Measurements from ENCODE around the gene TPSB2.
"Not testable (repeated sequence)": the region's sequence is repeated elsewhere in the genome, so short reads cannot be mapped to it uniquely, and the experiment has no call there.

The TPSB2 gene

GRCh38 chr16:1240436-1240835 lies 10.5 kb upstream of the TPSB2 start, which contains the start of gene TPSAB1:
TPSAB1 (plus strand) TSS chr16:1240705; CDS start chr16:1240939, 234 bp downstream.
- DNase-seq: not testable (repeated sequence)

DNA sequence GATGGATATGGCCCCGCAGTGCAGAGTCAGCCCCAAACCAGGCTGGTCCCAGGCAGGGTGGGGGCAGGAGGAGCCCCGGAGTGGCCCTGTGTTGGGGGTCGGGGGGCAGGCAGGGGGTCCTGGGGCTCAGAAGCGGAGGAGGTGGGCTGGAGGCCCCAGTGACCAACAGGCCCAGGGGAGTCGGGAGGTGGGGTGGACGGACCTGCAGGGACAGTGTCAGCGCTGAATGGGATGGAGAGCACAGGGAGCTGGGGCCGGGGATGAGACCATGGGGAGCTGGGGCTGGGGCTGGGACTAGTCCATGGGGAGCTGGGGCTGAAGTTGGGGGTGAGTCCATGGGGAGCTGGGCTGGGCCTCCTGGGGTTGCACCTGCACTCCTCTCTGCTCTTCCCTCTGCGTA lies 9.6 kb upstream of the TPSB2 start:
- DNase-seq: not testable (repeated sequence)

DNA sequence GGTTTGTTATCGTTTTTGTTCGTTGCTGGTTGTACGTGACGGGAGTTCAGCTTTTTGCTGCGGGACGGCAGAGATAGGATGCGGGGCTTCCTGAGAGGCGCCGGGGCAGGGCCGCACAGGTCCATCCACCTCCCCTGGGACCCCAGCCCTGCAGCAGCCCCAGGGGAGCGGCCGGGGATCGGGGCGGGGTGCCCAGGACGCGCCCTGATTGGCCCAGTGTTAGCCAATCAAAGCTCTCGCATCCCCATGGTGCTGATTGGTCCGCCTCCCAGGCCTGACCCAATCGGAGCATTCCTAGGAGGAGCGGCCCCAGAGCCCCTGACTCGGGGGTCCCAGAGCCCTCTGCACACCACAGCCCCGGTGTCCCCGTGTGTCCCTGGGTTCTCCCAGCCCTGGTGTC lies 8.9 kb upstream of the TPSB2 start:
- not testable (repeated sequence) for DNase-seq

GRCh38 chr16:1237990-1238389 lies 8.0 kb upstream of the TPSB2 start:
- DNase-seq: no peak

GRCh38 chr16:1236659-1237058 lies 6.7 kb upstream of the TPSB2 start:
- not testable (repeated sequence) for DNase-seq

DNA sequence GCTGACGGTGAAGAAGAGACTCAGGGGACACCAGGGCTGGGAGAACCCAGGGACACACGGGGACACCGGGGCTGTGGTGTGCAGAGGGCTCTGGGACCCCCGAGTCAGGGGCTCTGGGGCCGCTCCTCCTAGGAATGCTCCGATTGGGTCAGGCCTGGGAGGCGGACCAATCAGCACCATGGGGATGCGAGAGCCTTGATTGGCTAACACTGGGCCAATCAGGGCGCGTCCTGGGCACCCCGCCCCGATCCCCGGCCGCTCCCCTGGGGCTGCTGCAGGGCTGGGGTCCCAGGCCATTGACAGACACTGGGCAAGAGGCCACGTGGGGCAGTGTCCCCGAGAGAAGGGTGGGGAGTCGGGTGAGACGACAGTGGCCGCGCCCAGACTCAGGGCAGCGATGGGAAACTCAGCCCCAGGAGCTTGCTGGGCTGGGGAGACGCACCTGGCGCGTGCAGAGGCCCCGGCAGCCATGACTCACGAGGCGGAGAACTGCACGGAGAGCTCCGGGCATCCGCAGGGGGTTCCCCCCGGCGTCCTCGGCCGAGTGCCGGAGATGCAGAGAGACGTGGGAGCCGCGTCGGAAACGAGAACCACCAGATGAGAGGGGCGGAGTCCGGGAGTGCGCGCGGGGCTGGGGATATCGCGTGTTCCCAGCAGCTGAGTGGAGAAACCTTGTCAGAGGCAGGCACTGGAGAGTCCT lies 2.2 kb upstream of the TPSB2 start:
- not testable (repeated sequence) for DNase-seq

- not testable (repeated sequence) for DNase-seq
Measured at GRCh38 chr16:1231301-1231700, 1.3 kb upstream of the TPSB2 start.

DNA sequence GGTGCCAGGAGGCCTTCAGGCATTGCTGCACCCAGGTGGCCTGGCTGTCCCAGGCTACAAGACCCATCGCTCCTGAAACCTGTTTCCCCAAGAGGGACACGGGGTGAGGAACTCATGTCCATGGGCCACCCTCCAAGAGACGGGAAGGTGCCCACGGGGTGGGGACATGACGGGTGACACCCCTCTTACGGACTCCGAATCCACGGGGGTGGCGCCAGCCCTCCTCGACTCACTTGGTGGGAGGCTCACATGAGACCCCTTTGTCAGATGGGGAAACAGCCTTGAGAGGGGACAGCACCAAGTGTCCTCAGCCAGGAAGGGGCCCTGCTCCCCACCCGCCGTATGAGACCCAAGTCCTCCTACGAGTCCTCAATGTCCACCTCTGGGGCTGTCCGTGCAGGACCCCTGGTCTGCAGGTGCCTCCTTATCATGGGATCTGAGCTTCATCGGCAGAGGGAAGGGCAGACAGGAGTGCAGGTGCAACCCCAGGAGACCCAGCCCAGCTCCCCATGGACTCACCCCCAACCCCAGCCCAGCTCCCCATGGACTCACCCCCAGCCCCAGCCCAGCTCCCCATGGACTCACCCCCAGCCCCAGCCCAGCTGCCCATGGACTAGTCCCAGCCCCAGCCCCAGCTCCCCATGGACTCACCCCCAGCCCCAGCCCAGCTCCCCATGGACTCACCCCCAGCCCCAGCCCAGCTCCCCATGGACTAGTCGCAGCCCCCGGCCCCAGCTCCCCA lies 658 bp upstream of the TPSB2 start:
- not testable (repeated sequence) for DNase-seq

DNA sequence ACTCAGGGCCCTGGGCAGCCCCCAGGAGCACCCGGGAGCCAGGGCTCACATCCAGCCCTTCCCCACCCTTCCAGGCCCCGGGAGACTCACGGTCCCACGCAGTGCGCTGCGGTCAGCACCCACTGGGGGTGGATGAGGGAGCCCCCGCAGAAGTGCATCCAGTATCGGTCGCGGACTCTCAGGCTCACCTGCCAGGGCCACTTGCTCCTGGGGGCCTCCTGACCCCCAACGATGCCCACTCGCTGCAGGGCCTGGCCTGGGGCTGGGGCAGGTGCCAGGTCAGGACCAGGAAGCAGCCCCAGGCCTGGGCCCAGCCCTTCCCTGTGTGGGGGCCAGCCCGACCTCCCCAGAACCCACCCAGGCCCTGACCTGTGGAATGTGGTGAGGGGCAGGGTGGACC lies 508 bp downstream of the TPSB2 start:
- DNase-seq: not testable (repeated sequence)

DNA sequence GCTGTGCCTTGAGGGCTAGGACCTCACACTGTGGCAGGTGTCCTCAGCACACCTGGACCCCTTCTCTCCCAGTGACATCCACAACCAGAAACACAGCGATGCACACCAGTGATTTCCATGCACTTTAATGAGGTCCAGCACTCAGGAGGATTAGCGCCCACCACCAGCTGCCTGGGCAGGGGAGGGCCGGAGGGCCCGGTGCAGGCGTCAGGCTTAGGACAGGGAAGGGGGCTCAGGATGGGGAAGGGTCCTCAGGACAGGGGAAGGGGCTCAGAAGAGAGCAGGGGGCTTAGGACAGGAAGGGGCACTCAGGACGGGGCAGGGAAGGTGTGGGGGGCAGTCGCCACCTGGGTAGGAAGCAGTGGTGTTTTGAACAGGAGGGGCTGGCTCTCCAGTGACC lies 1.8 kb downstream of the TPSB2 start:
- DNase-seq: not testable (repeated sequence)

- not testable (repeated sequence) for DNase-seq
Measured at GRCh38 chr16:1226692-1227091, 3.3 kb downstream of the TPSB2 start.

- not testable (repeated sequence) for DNase-seq
Measured at GRCh38 chr16:1225728-1226311, 4.2 kb downstream of the TPSB2 start.

DNA sequence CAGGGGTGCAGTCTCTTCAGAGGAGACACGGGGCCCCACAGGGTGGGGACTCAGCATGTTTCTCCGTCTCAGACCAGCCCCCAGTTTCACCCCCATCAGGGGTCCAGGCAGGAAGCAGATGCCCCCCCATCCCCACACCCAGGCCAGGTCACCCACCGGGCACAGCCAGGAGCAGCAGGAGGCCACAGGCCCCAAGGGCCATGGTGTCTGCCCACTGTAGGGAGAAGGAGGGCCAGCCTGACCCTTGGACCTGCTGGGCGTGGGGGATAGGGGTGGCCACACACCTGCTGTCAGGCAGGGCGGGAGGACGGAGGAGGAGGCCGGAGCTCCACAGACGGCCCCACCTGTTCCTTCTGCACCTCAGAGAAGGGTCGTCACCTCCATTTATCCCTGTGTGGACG lies 4.9 kb downstream of the TPSB2 start, which contains the start of gene TPSG1:
Gene TPSG1 (minus strand): TSS at position 218 of the 401 bp plus-strand sequence. CDS start 16 bp downstream, at position 202.
- no peak for DNase-seq

- DNase-seq: no peak
Measured at GRCh38 chr16:1224558-1224957, 5.4 kb downstream of the TPSB2 start.

- no peak for DNase-seq
Measured at GRCh38 chr16:1223355-1224214, 6.4 kb downstream of the TPSB2 start.

DNA sequence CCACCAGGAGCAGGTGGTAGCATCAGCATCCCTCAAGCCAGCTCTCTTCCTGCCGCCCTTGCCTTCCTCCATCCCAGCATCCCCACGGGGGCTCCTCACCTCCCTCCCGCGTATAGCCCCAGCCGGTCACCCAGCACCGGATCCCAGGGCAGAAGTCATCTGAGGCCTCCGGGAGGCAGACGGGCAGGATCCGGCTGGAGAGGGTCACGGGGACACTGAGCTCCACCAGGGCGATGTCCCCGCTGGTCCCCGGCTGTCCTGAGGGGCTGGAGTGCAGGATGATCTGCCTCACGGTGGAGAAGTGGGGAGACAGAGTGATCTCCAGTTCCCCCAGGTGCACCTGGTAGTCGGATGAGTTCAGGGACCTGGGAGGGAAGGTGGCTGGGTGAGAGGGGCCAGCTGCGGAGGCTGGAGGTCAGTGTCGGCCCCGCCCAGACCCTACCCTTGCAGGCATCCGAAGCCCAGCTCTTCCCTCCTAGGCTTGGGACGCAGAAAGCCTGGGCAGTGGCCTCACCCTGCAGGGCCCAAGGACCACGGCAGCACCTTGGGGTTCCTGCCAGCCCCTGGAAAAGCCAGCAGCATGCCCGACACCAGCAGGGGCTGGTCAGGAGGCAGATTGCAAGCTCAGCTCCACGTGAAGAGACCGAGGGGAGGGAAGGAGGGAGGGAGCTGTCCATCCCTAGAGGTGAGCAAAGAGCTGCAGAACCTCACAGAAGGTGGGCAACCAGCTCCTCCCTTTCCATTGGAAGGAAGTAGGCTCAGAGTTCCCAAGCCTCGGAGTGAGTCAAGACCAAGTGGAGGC lies 7.2 kb downstream of the TPSB2 start:
- DNase-seq: no peak

- no peak for DNase-seq
Measured at GRCh38 chr16:1221628-1222552, 8.1 kb downstream of the TPSB2 start.

GRCh38 chr16:1220841-1221627 lies 8.9 kb downstream of the TPSB2 start:
- DNase-seq: no peak

- no peak for DNase-seq
Measured at GRCh38 chr16:1220098-1220728, 9.8 kb downstream of the TPSB2 start.

All from T1000 (cell line).